K562 (cell line): ENCODE results near the gene HTR6. TPM values are rescaled to one million over a fixed set of nuclear protein-coding genes. Genes with fewer than 3 reads are reported as not detected.
A peak's percentile ranks its signal among the peaks of the same experiment; 100 is the strongest.

Experiments used
- ATAC-seq: fragments of 200-7000 bp; cut with Tn5 transposase; 3 replicates; pipeline ENCODE4 v1.9.1; 2020; ENCODE audit warnings: moderate library complexity
- BruUV-seq: library from RNA; stranded (reverse); fragments of 400-500 nt; replicated peaks from 2 replicates; lab custom pipeline; 2021; lab: Mats Ljungman, UMichigan
- CTCF ChIA-PET: fragments of 300-600 bp; formaldehyde crosslinking; extraction: SDS; loops from one replicate; lab custom pipeline; 2021; ENCODE audit warnings: low intra/inter-chr PET ratio; lab: Yijun Ruan, JAX
- POLR2A ChIA-PET: fragments of 300-600, 350-650 bp; sonication (Branson Sonifier 250); formaldehyde crosslinking; extraction: SDS; loops from one replicate; lab custom pipeline; 2021; ENCODE audit warnings: antibody characterized with exemption, inconsistent platforms; lab: Yijun Ruan, JAX
- DNase-seq, 4 experiments: peaks; one replicate each; pipeline versions ENCODE4 v3.0.0 to v3.0.0-alpha.2; 2011 to 2018; ENCODE audit warnings: low spot score in 3 of 4, mixed read lengths in 3 of 4; ENCODE audit errors: extremely low read depth in 1 of 4
- FAIRE-seq: peaks from 2 replicates; lab custom pipeline; 2011; peaks lifted over from hg19 to GRCh38; lab: Jason Lieb, UNC
- H2AFZ ChIP-seq: 2 replicates; pipeline ENCODE4 v1.6.0; 2011; ENCODE audit warnings: low read depth, low read length, control low read depth, inconsistent platforms
- H3K27ac ChIP-seq: fragments of 200-600 bp; 3 replicates; pipeline ENCODE4 v1.8.0; 2011; ENCODE audit warnings: low read depth, mild to moderate bottlenecking, control low read depth, inconsistent platforms, low read length, moderate library complexity, mixed read lengths; ENCODE audit errors: extremely low read depth
- H3K27me3 ChIP-seq, 2 experiments: fragments of 300-600 bp in 1 of 2; 2 replicates in 1 of 2; 3 replicates in 1 of 2; pipeline versions ENCODE4 v1.6.0 to v1.8.0; 2011; ENCODE audit warnings: inconsistent platforms in 2 of 2, low read length in 2 of 2, mild to moderate bottlenecking in 1 of 2, mixed read lengths in 1 of 2, moderate library complexity in 1 of 2; ENCODE audit not compliant: control insufficient read depth in 2 of 2, insufficient read depth in 2 of 2
- H3K36me3 ChIP-seq: fragments of 300-600 bp; 3 replicates; pipeline ENCODE4 v1.8.0; 2011; ENCODE audit warnings: mild to moderate bottlenecking, low read length, inconsistent platforms; ENCODE audit not compliant: control insufficient read depth, insufficient read depth
- H3K4me1 ChIP-seq, 2 experiments: fragments of 200-600 bp in 1 of 2; replicated peaks in 1 of 2; 2 replicates in 1 of 2; 3 replicates in 1 of 2; pipeline versions ENCODE4 v1.5.1 to v1.8.0; 2011; ENCODE audit warnings: inconsistent platforms in 2 of 2, low read length in 2 of 2, mild to moderate bottlenecking in 1 of 2, mixed read lengths in 1 of 2, moderate library complexity in 1 of 2; ENCODE audit not compliant: control insufficient read depth in 2 of 2, insufficient read depth in 2 of 2
- H3K4me2 ChIP-seq: 2 replicates; pipeline ENCODE4 v1.6.1; 2011; ENCODE audit warnings: low read length, control low read depth, inconsistent platforms, mixed read lengths; ENCODE audit not compliant: insufficient read depth
- H3K4me3 ChIP-seq: fragments of 200-600 bp; sonication (generic), shearing (Covaris generic); 2 replicates; pipeline ENCODE4 v1.5.1; 2016; ENCODE audit warnings: control low read depth, inconsistent platforms
- H3K79me2 ChIP-seq: fragments of 200-600 bp; 3 replicates; pipeline ENCODE4 v1.8.0; 2011; ENCODE audit warnings: low read length, inconsistent platforms; ENCODE audit not compliant: control insufficient read depth, insufficient read depth
- H3K9ac ChIP-seq, 2 experiments: 2 replicates each; pipeline versions ENCODE4 v1.6.0 to v1.6.1; 2011; ENCODE audit warnings: low read depth in 2 of 2, low read length in 2 of 2, control low read depth in 1 of 2, inconsistent platforms in 1 of 2, mild to moderate bottlenecking in 1 of 2, mixed read lengths in 1 of 2; ENCODE audit not compliant: insufficient read depth in 1 of 2
- H3K9me1 ChIP-seq: one replicate; pipeline ENCODE4 v1.6.0; 2011; ENCODE audit warnings: inconsistent platforms, mild to moderate bottlenecking, low read length, moderate library complexity; ENCODE audit not compliant: control insufficient read depth, insufficient read depth
- H3K9me3 ChIP-seq: replicated peaks from 2 replicates; pipeline ENCODE4 v1.5.1; 2011; ENCODE audit warnings: low read depth, low read length, inconsistent platforms; ENCODE audit not compliant: control insufficient read depth, insufficient read depth
- H4K20me1 ChIP-seq: replicated peaks from 2 replicates; pipeline ENCODE4 v1.6.1; 2011; ENCODE audit warnings: low read length, inconsistent platforms, mixed read lengths; ENCODE audit not compliant: control insufficient read depth, insufficient read depth
- CBFA2T3 ChIP-seq: fragments of 450-650 bp; IDR thresholded peaks from 2 replicates; pipeline ENCODE4 v1.6.1; 2017
- CBX1 ChIP-seq: sonication (generic); IDR thresholded peaks from 2 replicates; pipeline ENCODE4 v1.6.1; 2016; ENCODE audit warnings: antibody characterized with exemption, low read depth, mild to moderate bottlenecking
- FIP1L1 ChIP-seq: fragments of 200-400 bp; formaldehyde crosslinking; IDR thresholded peaks from 2 replicates; pipeline ENCODE4 v1.6.1; 2018; ENCODE audit warnings: mild to moderate bottlenecking, low read depth, low read length; ENCODE audit not compliant: poor library complexity, severe bottlenecking
- PHF21A ChIP-seq: fragments of 450-650 bp; IDR thresholded peaks from 2 replicates; pipeline ENCODE4 v1.6.1; 2017; ENCODE audit warnings: low read depth, borderline replicate concordance
- SIN3B ChIP-seq: fragments of 450-650 bp; IDR thresholded peaks from 2 replicates; pipeline ENCODE4 v1.6.1; 2017; ENCODE audit warnings: low read depth, mild to moderate bottlenecking, moderate library complexity
- TCFL5 ChIP-seq: fragments of 250-450 bp; sonication (Bioruptor Pico); conservative IDR thresholded peaks from 2 replicates; pipeline ENCODE4 v1.6.1; 2021; ENCODE audit warnings: mild to moderate bottlenecking, moderate library complexity, matching md5 sums
- ZBTB7A ChIP-seq: IDR thresholded peaks from 2 replicates; pipeline ENCODE4 v1.6.1; 2011; ENCODE audit warnings: low read depth, mild to moderate bottlenecking, low read length, moderate library complexity, borderline replicate concordance; ENCODE audit not compliant: control insufficient read depth
- WGBS: fragments of 100-300 bp; shearing (Covaris generic); methylation state at CpG from one replicate; pipeline ENCODE4 v1.1.6; 2016; ENCODE audit warnings: low coverage, mixed read lengths; ENCODE audit not compliant: insufficient coverage; ENCODE audit errors: missing lambda C conversion rate; 5-methylcytosine and 5-hydroxymethylcytosine counted together
- in situ Hi-C: fragments of 300-500 bp; cut with MboI; formaldehyde crosslinking; loops from 4 replicates; pipeline ENCODE4 v1.15.0; 2018; ENCODE audit warnings: inconsistent platforms, mixed read lengths
- intact Hi-C: fragments of 100-400 bp; cut with micrococcal nuclease; formaldehyde crosslinking; loops from 2 replicates; pipeline ENCODE4 v1.14.2; 2022
- polyA plus RNA-seq, 8 experiments: library from polyadenylated mRNA; depleted of rRNA in 4 of 8; stranded (reverse) in 5 of 8; unstranded in 3 of 8; fragments of >200 nt; fragmentation: Nextera tagmentation in 2 of 8; fragmentation: Illumina TruSeq in 1 of 8; extraction: Ambion mirVana in 2 of 8; extraction: Trizol in 1 of 8; gene quantifications; 2 replicates each; pipeline versions ENCODE4 v1.2.1 to v1.2.3, GENCODE V29; 2011 to 2014; ENCODE audit warnings: inconsistent platforms in 1 of 8, missing spikeins in 1 of 8
- total RNA-seq, 7 experiments: library from RNA; depleted of rRNA in 6 of 7; stranded (reverse); fragments of >200 nt in 6 of 7; fragmentation: Illumina TruSeq in 2 of 7; extraction: Trizol in 2 of 7; gene quantifications; 2 replicates each; pipeline versions ENCODE4 v1.2.1 to v1.2.3, GENCODE V29; 2011 to 2021; ENCODE audit warnings: low replicate concordance in 1 of 7
- TF ChIP-seq, protein P1 (sequence below): sonication (generic); formaldehyde crosslinking; IDR thresholded peaks from 2 replicates; pipeline ENCODE4 v1.8.1; 2023; ENCODE audit warnings: mild to moderate bottlenecking, missing genetic modification reagents

The HTR6 gene
- total and polyA plus RNA-seq, 9 of the 15 experiments (the other 6 are each of a cell fraction or from before 2014, with no cell fraction given), result not detected

DNA sequence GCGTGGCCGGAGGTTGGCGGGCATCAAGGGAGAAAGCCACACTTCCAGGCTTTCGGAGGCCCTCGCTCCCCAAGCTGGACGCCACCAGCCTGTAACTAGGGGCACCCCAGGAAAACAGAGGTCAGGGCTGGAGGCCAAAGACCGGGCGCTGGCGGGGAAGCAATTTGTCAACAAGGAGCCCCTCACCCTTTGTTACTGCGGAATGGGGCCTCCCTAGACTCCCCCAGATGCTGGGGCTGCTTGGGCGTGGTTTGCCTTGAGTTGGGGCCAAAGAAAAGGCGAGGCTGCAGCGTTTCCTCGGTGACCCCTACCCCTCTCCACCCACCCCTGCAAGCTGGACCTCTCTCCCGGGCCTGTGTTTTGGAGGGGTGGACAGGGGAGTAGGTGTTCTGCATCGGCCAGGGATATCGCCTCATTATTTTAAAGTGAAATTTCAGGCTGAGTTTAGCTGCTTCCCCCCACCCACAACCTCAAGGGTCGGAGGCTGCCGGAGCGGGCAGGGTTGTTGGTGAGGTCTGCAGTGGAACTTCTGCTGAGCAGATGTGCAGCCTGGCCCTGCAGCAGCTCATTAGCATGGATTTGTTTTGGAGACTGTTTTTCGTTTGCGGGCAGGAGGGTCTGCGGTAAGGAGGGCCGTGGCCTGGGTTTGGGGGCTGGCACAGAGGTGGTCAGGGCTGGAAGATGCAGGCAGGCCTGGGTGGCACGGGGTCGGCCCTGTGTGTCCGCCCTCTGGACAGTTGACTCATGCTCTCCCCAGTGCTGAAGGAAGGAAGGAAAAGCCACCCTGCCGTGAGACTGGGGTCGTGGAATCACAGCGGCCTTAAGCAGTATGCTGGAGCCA is 19.0 kb upstream of the HTR6 start:
- peaks cover under 1 to 36% of the 10 kb centered on the region in 2 experiments; a peak in 3 of 5 replicates for H3K4me1 ChIP-seq
- TF ChIP-seq, protein P1, sequence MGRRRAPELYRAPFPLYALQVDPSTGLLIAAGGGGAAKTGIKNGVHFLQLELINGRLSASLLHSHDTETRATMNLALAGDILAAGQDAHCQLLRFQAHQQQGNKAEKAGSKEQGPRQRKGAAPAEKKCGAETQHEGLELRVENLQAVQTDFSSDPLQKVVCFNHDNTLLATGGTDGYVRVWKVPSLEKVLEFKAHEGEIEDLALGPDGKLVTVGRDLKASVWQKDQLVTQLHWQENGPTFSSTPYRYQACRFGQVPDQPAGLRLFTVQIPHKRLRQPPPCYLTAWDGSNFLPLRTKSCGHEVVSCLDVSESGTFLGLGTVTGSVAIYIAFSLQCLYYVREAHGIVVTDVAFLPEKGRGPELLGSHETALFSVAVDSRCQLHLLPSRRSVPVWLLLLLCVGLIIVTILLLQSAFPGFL (CRISPR knock-in tag), result no peak
- TF ChIP-seq TCFL5 (no peak), SIN3B (no peak), PHF21A (no peak), ZBTB7A (0 out of 2 replicates have a peak, but pooled peaks have one; percentile 3), CBFA2T3 (no peak), FIP1L1 (peak; percentile 16), CBX1 (no peak)
- H2AFZ ChIP-seq, result no peak overlapping the region
- H3K4me3 ChIP-seq, result no peak overlapping the region
- peaks cover 16 to 39% of the 10 kb centered on the region in 2 experiments; a peak in 4 of 5 replicates for H3K27me3 ChIP-seq
- no peaks in the 10 kb centered on the region for H3K36me3 ChIP-seq
- WGBS, result 53% methylated on average over 29 of the region's 30 CpGs
- FAIRE-seq (no peak), DNase-seq (no peak), ATAC-seq (no peak)
- intact Hi-C loops (loop anchor here (5.0 to 10.0 kb wide), 2 partner anchors 158 to 181 kb away; partner anchors contain the start of gene CAPZB), in situ Hi-C loops (no loop called here)
- no peaks in the 10 kb centered on the region for H3K9me3 ChIP-seq
- BruUV-seq, result no TSS peak
- H3K9me1 ChIP-seq, result no peaks in the 10 kb centered on the region
- peaks cover 3% of the 10 kb centered on the region; the same call in 1 of the 2 replicates for H4K20me1 ChIP-seq
- ChIA-PET CTCF (no interaction called here), POLR2A (interaction anchor here (0.6 to 1.1 kb wide), 4 partner anchors 7 to 254 kb away, joined by 3 to 4 read pairs (median 3); no protein-coding TSS in a partner anchor)
- H3K4me2 ChIP-seq, result no peak overlapping the region
- H3K9ac ChIP-seq, result peak overlapping the region in 1 of 2 experiments; percentile 36; a peak in 1 of 4 replicates
- no peak overlapping the region for H3K27ac ChIP-seq
- H3K79me2 ChIP-seq, result no peaks in the 10 kb centered on the region
